Kidney epithelial cell (primary cell): ENCODE data around the gene MAP4. TPM values are rescaled to one million over a fixed set of nuclear protein-coding genes. Genes with fewer than 3 reads are reported as not detected.

Experiments used
- DNase-seq: peaks from one replicate; pipeline ENCODE4 v3.0.0-alpha.2; 2010; ENCODE audit warnings: low read depth
- H3K27me3 ChIP-seq: 2 replicates; pipeline ENCODE4 v1.6.0; 2011; ENCODE audit warnings: low read length; ENCODE audit not compliant: control insufficient read depth, insufficient read depth
- H3K36me3 ChIP-seq: 2 replicates; pipeline ENCODE4 v1.5.1; 2011; ENCODE audit warnings: low read length; ENCODE audit not compliant: control insufficient read depth, insufficient read depth
- H3K4me3 ChIP-seq: 2 replicates; pipeline ENCODE4 v1.5.1; 2011; ENCODE audit warnings: low read depth, mild to moderate bottlenecking, control low read depth, low read length
- total RNA-seq: library from RNA; depleted of rRNA; stranded (reverse); fragments of >200 nt; gene quantifications from 2 replicates; pipeline ENCODE4 v1.2.3, GENCODE V29; 2015
- TF ChIP-seq, protein P1 (sequence below): IDR thresholded peaks from 2 replicates; pipeline ENCODE4 v1.5.1; 2011; ENCODE audit warnings: mild to moderate bottlenecking, moderate library complexity, low read length, control low read depth, inconsistent platforms; ENCODE audit not compliant: insufficient read depth, poor library complexity, severe bottlenecking

The MAP4 gene
- total RNA-seq, 1 donor from 2014 or later, result 123 TPM

- H3K27me3 ChIP-seq, result no peaks in the 10 kb centered on the region
- no peak overlapping the region for H3K4me3 ChIP-seq
- DNase-seq, result no peak
- TF ChIP-seq, protein P1, sequence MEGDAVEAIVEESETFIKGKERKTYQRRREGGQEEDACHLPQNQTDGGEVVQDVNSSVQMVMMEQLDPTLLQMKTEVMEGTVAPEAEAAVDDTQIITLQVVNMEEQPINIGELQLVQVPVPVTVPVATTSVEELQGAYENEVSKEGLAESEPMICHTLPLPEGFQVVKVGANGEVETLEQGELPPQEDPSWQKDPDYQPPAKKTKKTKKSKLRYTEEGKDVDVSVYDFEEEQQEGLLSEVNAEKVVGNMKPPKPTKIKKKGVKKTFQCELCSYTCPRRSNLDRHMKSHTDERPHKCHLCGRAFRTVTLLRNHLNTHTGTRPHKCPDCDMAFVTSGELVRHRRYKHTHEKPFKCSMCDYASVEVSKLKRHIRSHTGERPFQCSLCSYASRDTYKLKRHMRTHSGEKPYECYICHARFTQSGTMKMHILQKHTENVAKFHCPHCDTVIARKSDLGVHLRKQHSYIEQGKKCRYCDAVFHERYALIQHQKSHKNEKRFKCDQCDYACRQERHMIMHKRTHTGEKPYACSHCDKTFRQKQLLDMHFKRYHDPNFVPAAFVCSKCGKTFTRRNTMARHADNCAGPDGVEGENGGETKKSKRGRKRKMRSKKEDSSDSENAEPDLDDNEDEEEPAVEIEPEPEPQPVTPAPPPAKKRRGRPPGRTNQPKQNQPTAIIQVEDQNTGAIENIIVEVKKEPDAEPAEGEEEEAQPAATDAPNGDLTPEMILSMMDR, result no peak
- H3K36me3 ChIP-seq, result no peaks in the 10 kb centered on the region
Observed at GRCh38 chr3:47984075-47984728, 32.0 kb downstream of the MAP4 start.

DNA sequence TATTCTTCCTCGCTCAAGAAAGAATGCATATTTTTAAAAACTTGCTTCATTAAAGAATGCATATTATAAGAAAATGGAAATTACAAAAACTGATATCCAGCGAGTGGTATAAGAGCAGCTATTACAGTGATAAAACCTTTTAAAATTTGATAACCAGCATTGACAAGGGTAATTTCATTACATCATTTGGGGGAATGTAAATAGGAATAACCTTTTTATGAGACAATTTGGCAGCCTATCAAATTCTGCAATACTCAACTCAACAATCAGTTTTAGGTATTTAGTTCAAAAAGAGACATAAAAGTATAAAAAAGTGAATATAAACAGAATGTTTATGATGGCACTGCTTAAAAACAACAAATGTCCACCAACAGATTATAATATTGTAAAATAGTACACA is 35.4 kb downstream of the MAP4 start:
- H3K4me3 ChIP-seq, result no peak overlapping the region
- H3K27me3 ChIP-seq, result no peaks in the 10 kb centered on the region
- no peak for DNase-seq
- TF ChIP-seq, protein P1, result no peak
- H3K36me3 ChIP-seq, result no peaks in the 10 kb centered on the region

DNA sequence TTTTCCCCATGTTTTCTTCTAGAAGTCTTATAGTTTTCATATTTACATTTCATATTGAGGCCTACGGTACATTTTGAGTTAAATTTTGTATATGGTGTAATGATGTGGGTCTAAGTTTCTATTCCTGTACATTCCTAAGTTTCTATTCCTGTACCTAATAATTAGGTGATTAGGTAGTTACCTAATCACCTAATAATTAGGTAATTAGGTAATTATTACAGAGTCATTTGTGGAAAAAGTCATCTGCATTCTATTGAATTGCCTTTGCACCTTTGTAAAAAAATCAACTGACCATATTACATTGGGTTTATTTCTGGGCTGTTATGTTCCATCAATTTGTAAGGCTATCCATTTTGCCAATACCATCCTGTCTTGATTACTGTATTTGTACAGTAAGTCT is 37.1 kb downstream of the MAP4 start:
- no peak for DNase-seq
- TF ChIP-seq, protein P1, result no peak
- Histone ChIP-seq H3K4me3 (no peak overlapping the region), H3K27me3 (no peaks in the 10 kb centered on the region), H3K36me3 (no peaks in the 10 kb centered on the region)

DNA sequence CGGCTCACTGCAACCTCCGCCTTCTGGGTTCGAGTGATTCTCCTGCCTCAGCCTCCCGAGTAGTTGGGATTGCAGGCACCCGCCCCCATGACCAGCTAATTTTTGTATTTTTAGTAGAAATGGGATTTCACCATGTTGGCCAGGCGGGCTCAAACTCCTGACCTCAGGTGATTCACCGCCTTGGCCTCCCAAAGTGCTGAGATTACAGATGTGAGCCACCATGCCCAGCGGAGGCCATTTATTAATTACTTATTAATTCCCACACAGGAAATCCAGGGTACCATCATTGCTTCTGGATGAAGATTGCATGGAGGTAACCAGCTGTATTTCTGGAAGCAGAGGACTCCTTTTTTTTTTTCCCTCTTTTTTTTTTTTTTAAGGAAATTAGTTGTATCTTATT is 37.8 kb downstream of the MAP4 start:
- TF ChIP-seq, protein P1, result no peak
- DNase-seq, result no peak
- Histone ChIP-seq H3K27me3 (no peaks in the 10 kb centered on the region), H3K36me3 (no peaks in the 10 kb centered on the region), H3K4me3 (no peak overlapping the region)

- TF ChIP-seq, protein P1, result no peak
- Histone ChIP-seq H3K36me3 (no peaks in the 10 kb centered on the region), H3K4me3 (no peak overlapping the region), H3K27me3 (no peaks in the 10 kb centered on the region)
- no peak for DNase-seq
Observed at GRCh38 chr3:47976135-47976732, 40.0 kb downstream of the MAP4 start.
